ENCODE results near the gene NKAIN4.

NKAIN4 gene

GRCh38 chr20:63268671-63269439, 14.6 kb upstream of the NKAIN4 start:
- Histone ChIP-seq H3K36me3 (no peaks in the 10 kb centered on the region), H3K27ac (no peak overlapping the region), H3K4me1 (peaks cover 28% of the 10 kb centered on the region), H4K20me1 (peaks cover 9% of the 10 kb centered on the region), H3K27me3 (peaks cover 15% of the 10 kb centered on the region; the same call in 1 of the 2 replicates), H3K4me2 (peak overlapping the region; percentile 51; the same call in 1 of the 2 replicates), H3K4me3 (no peak overlapping the region), H3K9me3 (no peaks in the 10 kb centered on the region), H3K9ac (no peak overlapping the region)
- no peak for TF ChIP-seq Cebpa-rat (IDR thresholded peaks at IDR 0.05)

- no peak overlapping the region for H3K9ac ChIP-seq
- H3K4me1 ChIP-seq, result peaks cover 22% of the 10 kb centered on the region
- no peak overlapping the region for H3K4me3 ChIP-seq
- H3K4me2 ChIP-seq, result peak overlapping the region; percentile 51
- H3K27ac ChIP-seq, result no peak overlapping the region
- H3K9me3 ChIP-seq, result no peaks in the 10 kb centered on the region
- TF ChIP-seq Cebpa-rat (IDR thresholded peaks at IDR 0.05), result no peak
- peaks cover 15% of the 10 kb centered on the region; the same call in 1 of the 2 replicates for H3K27me3 ChIP-seq
- no peaks in the 10 kb centered on the region for H3K36me3 ChIP-seq
- peaks cover 3% of the 10 kb centered on the region for H4K20me1 ChIP-seq
These were observed 14.0 kb upstream of the NKAIN4 start for GRCh38 chr20:63268256-63268655.

DNA sequence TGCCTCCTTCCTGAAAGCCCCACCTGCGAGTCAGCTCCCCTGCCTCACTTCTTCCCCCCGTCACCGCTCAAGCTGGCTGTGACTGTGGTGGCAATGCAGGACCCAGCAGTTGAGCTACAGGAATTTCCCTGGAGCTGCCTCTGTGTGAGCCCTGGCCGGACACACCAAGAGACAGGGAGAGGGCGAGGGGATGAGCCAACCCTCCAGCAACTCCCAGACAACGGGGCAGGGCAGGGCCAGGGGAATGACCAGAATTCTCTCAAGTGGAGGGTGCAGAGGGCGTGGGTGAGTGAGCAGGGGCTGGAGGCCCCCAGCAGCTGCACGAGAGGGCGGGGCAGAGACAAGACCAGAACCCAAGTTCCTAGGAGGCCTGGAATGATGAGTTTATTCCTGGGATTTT, 13.4 kb upstream of the NKAIN4 start:
- no peak overlapping the region for H3K9ac ChIP-seq
- no peaks in the 10 kb centered on the region for H4K20me1 ChIP-seq
- no peak overlapping the region for H3K4me3 ChIP-seq
- peaks cover 24% of the 10 kb centered on the region for H3K4me1 ChIP-seq
- H3K9me3 ChIP-seq, result no peaks in the 10 kb centered on the region
- H3K36me3 ChIP-seq, result no peaks in the 10 kb centered on the region
- H3K27me3 ChIP-seq, result peaks cover 15% of the 10 kb centered on the region; the same call in 1 of the 2 replicates
- H3K4me2 ChIP-seq, result peak overlapping the region; percentile 51
- H3K27ac ChIP-seq, result no peak overlapping the region
- no peak for TF ChIP-seq Cebpa-rat (IDR thresholded peaks at IDR 0.05)

GRCh38 chr20:63265891-63266515, 11.7 kb upstream of the NKAIN4 start:
- no peaks in the 10 kb centered on the region for H3K36me3 ChIP-seq
- H3K9me3 ChIP-seq, result no peaks in the 10 kb centered on the region
- H3K4me3 ChIP-seq, result no peak overlapping the region
- H3K4me1 ChIP-seq, result peaks cover 36% of the 10 kb centered on the region
- no peak overlapping the region for H3K4me2 ChIP-seq
- H3K27me3 ChIP-seq, result peaks cover 5% of the 10 kb centered on the region; the same call in 1 of the 2 replicates
- H3K9ac ChIP-seq, result no peak overlapping the region
- H3K27ac ChIP-seq, result no peak overlapping the region
- peaks cover 4% of the 10 kb centered on the region for H4K20me1 ChIP-seq
- TF ChIP-seq Cebpa-rat (IDR thresholded peaks at IDR 0.05), result no peak

GRCh38 chr20:63264519-63264918, 10.3 kb upstream of the NKAIN4 start:
- no peaks in the 10 kb centered on the region for H3K9me3 ChIP-seq
- no peaks in the 10 kb centered on the region for H3K36me3 ChIP-seq
- H3K9ac ChIP-seq, result no peak overlapping the region
- peaks cover 51% of the 10 kb centered on the region for H3K4me1 ChIP-seq
- H3K27me3 ChIP-seq, result peaks cover 2% of the 10 kb centered on the region; the same call in 1 of the 2 replicates
- H3K4me3 ChIP-seq, result no peak overlapping the region
- no peak overlapping the region for H3K27ac ChIP-seq
- no peak for TF ChIP-seq Cebpa-rat (IDR thresholded peaks at IDR 0.05)
- H4K20me1 ChIP-seq, result peaks cover 18% of the 10 kb centered on the region
- no peak overlapping the region for H3K4me2 ChIP-seq

- Histone ChIP-seq H4K20me1 (peaks cover 24% of the 10 kb centered on the region), H3K27me3 (peaks cover 2% of the 10 kb centered on the region; the same call in 1 of the 2 replicates)
- no peak for TF ChIP-seq Cebpa-rat (IDR thresholded peaks at IDR 0.05)
These were observed 9.7 kb upstream of the NKAIN4 start for GRCh38 chr20:63264000-63264399.

GRCh38 chr20:63262836-63263235, 8.6 kb upstream of the NKAIN4 start:
- no peak for TF ChIP-seq Cebpa-rat (IDR thresholded peaks at IDR 0.05)
- H3K4me3 ChIP-seq, result no peak overlapping the region
- no peaks in the 10 kb centered on the region for H3K9me3 ChIP-seq
- H3K36me3 ChIP-seq, result no peaks in the 10 kb centered on the region
- H3K4me1 ChIP-seq, result peaks cover 62% of the 10 kb centered on the region
- H3K4me2 ChIP-seq, result peak overlapping the region; percentile 86
- H3K9ac ChIP-seq, result no peak overlapping the region
- peaks cover 34% of the 10 kb centered on the region for H4K20me1 ChIP-seq
- H3K27me3 ChIP-seq, result no peaks in the 10 kb centered on the region; the same call in 1 of the 2 replicates
- H3K27ac ChIP-seq, result no peak overlapping the region

More at GRCh38 chr20:63264000-63264399, 9.7 kb upstream of the NKAIN4 start:
- H3K27ac ChIP-seq, result no peak overlapping the region
- H3K9ac ChIP-seq, result no peak overlapping the region
- H3K4me1 ChIP-seq, result peaks cover 56% of the 10 kb centered on the region
- no peaks in the 10 kb centered on the region for H3K9me3 ChIP-seq
- H3K36me3 ChIP-seq, result no peaks in the 10 kb centered on the region
- H3K4me2 ChIP-seq, result no peak overlapping the region
- H3K4me3 ChIP-seq, result no peak overlapping the region

GRCh38 chr20:63261795-63262528, 7.7 kb upstream of the NKAIN4 start:
- H4K20me1 ChIP-seq, result peaks cover 37% of the 10 kb centered on the region
- H3K4me2 ChIP-seq, result peak overlapping the region; percentile 86
- H3K9ac ChIP-seq, result no peak overlapping the region
- H3K4me3 ChIP-seq, result peak overlapping the region; percentile 22; the same call in 1 of the 2 replicates
- peaks cover 1% of the 10 kb centered on the region; the same call in 1 of the 2 replicates for H3K27me3 ChIP-seq
- peaks cover 62% of the 10 kb centered on the region for H3K4me1 ChIP-seq
- no peak for TF ChIP-seq Cebpa-rat (IDR thresholded peaks at IDR 0.05)
- no peaks in the 10 kb centered on the region for H3K9me3 ChIP-seq
- H3K27ac ChIP-seq, result peak overlapping the region; percentile 45; the same call in 1 of the 2 replicates
- H3K36me3 ChIP-seq, result no peaks in the 10 kb centered on the region

DNA sequence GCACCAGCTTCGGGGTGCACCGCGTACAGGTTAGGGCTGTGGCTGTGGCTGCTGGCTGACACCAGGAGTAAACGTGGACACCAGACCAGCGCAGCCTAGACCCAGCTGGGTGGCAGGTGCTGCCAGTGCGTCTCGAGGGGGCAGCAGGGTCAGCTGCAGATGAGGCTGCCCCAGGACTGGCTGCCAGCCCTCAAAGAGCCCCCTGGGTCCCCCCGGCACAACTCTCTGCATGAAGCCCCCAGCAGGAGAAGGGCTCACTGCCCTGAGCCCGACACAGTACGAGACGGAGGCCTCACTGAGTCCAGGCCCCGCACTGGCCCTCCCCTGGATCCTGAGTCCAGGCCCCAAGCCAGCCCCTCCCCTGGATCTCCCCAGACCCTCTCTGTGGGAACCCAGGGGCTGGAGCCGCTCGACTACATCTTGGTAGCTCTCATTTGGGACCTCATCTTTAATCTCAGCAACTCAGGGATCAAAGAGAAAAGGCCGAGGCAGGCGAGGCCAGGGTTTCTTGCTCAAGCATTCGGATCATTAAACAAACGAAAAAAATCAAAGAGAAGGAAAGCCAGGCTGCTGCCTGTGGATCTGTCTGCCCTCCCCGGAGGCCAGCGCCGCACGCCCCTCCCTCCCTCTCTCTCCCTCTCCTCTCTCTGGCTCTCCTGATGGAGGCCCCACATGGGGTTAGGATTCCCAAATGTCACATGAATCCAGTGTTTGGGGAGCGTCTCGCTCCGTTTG, 7.0 kb upstream of the NKAIN4 start:
- peak overlapping the region; percentile 86 for H3K4me2 ChIP-seq
- no peaks in the 10 kb centered on the region for H3K9me3 ChIP-seq
- H3K9ac ChIP-seq, result peak overlapping the region; percentile 20
- H4K20me1 ChIP-seq, result peaks cover 37% of the 10 kb centered on the region
- peak overlapping the region; percentile 23; the same call in 1 of the 2 replicates for H3K4me3 ChIP-seq
- H3K4me1 ChIP-seq, result peaks cover 68% of the 10 kb centered on the region
- H3K27ac ChIP-seq, result peak overlapping the region; percentile 45
- no peaks in the 10 kb centered on the region for H3K36me3 ChIP-seq
- H3K27me3 ChIP-seq, result peaks cover 9% of the 10 kb centered on the region
- TF ChIP-seq Cebpa-rat (IDR thresholded peaks at IDR 0.05), result no peak
